ENCODE measurements around the gene ESYT2. TPM values are rescaled to one million over a fixed set of nuclear protein-coding genes. Genes with fewer than 3 reads are reported as not detected.
A peak's percentile ranks its signal among the peaks of the same experiment; 100 is the strongest.

The ESYT2 gene
- total RNA-seq (2011; cell fraction: chromatin; rRNA removed; ENCODE audit: low replicate concordance) = 111 and 160 TPM in 2 replicates
- 87.6 and 91.1 TPM in 2 replicates for total RNA-seq (2011; cell fraction: nucleolus; rRNA removed)
- total RNA-seq (2011; cell fraction: nucleoplasm; rRNA removed) = 118 and 155 TPM in 2 replicates
- total RNA-seq (2014; rRNA removed) (64.7 and 68.7 TPM in 2 replicates), total RNA-seq (2014; rRNA removed; fragmentation: Illumina TruSeq; extraction: Trizol) (70.9 and 72.5 TPM in 2 replicates), total RNA-seq (2015; rRNA removed; fragmentation: Illumina TruSeq; extraction: Trizol) (63.1 and 67.1 TPM in 2 replicates), total RNA-seq (2021) (62.4 and 67.5 TPM in 2 replicates), polyA plus RNA-seq (2011; rRNA removed) (57.5 and 86.9 TPM in 2 replicates), polyA plus RNA-seq (2014; fragmentation: Illumina TruSeq; extraction: Trizol) (55.5 and 58.2 TPM in 2 replicates), polyA plus RNA-seq (2014; fragmentation: Nextera tagmentation; extraction: Ambion mirVana) (1 to 10 TPM; 5.8 to 8.3 TPM), polyA plus RNA-seq (2014; rRNA removed) (44.0 and 45.2 TPM in 2 replicates), polyA minus RNA-seq (2011; rRNA and poly(A)+ RNA removed) (119 and 154 TPM in 2 replicates), Bru-seq, nascent RNA (percentile 87 among the genes with signal in this experiment), BruChase-seq, experiment 1, labeled RNA remaining after a 2-hour chase (percentile 93 among the genes with signal in this experiment), BruChase-seq, experiment 2, labeled RNA remaining after a 6-hour chase (percentile 94 among the genes with signal in this experiment)
- polyA plus RNA-seq (2011; cell fraction: cytosol; rRNA removed) = 44.1 and 45.9 TPM in 2 replicates
- polyA plus RNA-seq (2011; cell fraction: nucleus; rRNA removed) = 43.3 and 60.6 TPM in 2 replicates
- 47.5 and 54.2 TPM in 2 replicates for polyA plus RNA-seq (2012)
- polyA minus RNA-seq (2011; cell fraction: cytosol; rRNA and poly(A)+ RNA removed) = 70.0 and 93.0 TPM in 2 replicates
- 35.4 and 43.4 TPM in 2 replicates for polyA minus RNA-seq (2011; cell fraction: nucleus; rRNA and poly(A)+ RNA removed)
- long read RNA-seq, experiment 1, full-length matches to known transcripts = 315 of 487 reads
- long read RNA-seq, experiment 1, partial matches to known transcripts = 61 of 487 reads
- long read RNA-seq, experiment 1, other reads (novel, unspliced or antisense) = 111 of 487 reads
- long read RNA-seq, experiment 2, full-length matches to known transcripts = 11 of 112 reads
- long read RNA-seq, experiment 2, partial matches to known transcripts = 6 of 112 reads
- long read RNA-seq, experiment 2, other reads (novel, unspliced or antisense) = 95 of 112 reads
- long read RNA-seq, experiment 3, partial matches to known transcripts = 6 of 11 reads
- long read RNA-seq, experiment 3, other reads (novel, unspliced or antisense) = 4 of 11 reads

GRCh38 chr7:158829342-158830210 is at the start of gene ESYT2:
TSS of gene ESYT2 (minus strand) at chr7:158829509. CDS start at chr7:158829418, 91 bp downstream.
- intact Hi-C loops (cut with micrococcal nuclease) (loop anchor here (1.0 to 5.0 kb wide), 5 partner anchors 32 to 148 kb away; partner anchors contain the start of gene NCAPG2), in situ Hi-C loops (cut with MboI) (no loop called here)
- Histone ChIP-seq H3K36me3 (ENCODE audit: control insufficient read depth, insufficient read depth, low read length) (peaks cover 8% of the 10 kb centered on the region), H3K4me3 (peak within 1 kb of the TSS; percentile 67), H3K9ac (ENCODE audit: insufficient read depth in 1 of 2, low read depth in 2 of 2, low read length in 2 of 2) (peak within 1 kb of the TSS; percentile 86 to 99), H3K9me3 (replicated peaks; ENCODE audit: control insufficient read depth, insufficient read depth, low read depth, low read length) (no peaks in the 10 kb centered on the region), H3K4me2 (ENCODE audit: insufficient read depth, low read length) (peak within 1 kb of the TSS; percentile 81), H3K9me1 (ENCODE audit: control insufficient read depth, insufficient read depth, low read length) (no peaks in the 10 kb centered on the region), H3K27me3 (ENCODE audit: control insufficient read depth in 2 of 2, insufficient read depth in 2 of 2, low read length in 2 of 2) (no peaks in the 10 kb centered on the region), H4K20me1 (replicated peaks; ENCODE audit: control insufficient read depth, insufficient read depth, low read length) (peaks cover 14% of the 10 kb centered on the region; the same call in 1 of the 2 replicates), H3K27ac (ENCODE audit: extremely low read depth, low read depth, low read length) (peak within 1 kb of the TSS; percentile 98), H2AFZ (ENCODE audit: low read depth, low read length) (peak within 1 kb of the TSS; percentile 77), H3K79me2 (ENCODE audit: control insufficient read depth, insufficient read depth, low read length) (peaks cover 47% of the 10 kb centered on the region), H3K4me1 (replicated peaks in 1 of 2; ENCODE audit: control insufficient read depth in 2 of 2, insufficient read depth in 2 of 2, low read length in 2 of 2) (peaks cover 34 to 37% of the 10 kb centered on the region in 2 experiments)
- TSS peak; percentile 93 for BruUV-seq (replicated peaks)
- ChIA-PET CTCF (ENCODE audit: low intra/inter-chr PET ratio) (interaction anchor here (0.6 to 0.7 kb wide), 2 partner anchors 26 to 118 kb away, joined by 3 to 4 read pairs; partner anchors contain the start of gene DYNC2I1), POLR2A (interaction anchor here (0.6 to 3.4 kb wide), 16 partner anchors 8 to 147 kb away, joined by 3 to 24 read pairs (median 4); partner anchors contain the start of gene NCAPG2)
- DNase-seq (ENCODE audit: extremely low read depth in 1 of 4, low spot score in 3 of 4) (peak; percentile 99 to 100 (median 100)), FAIRE-seq (peak; percentile 80), ATAC-seq (peak; percentile 82)
- 1% methylated on average over 107 of the region's 120 CpGs for WGBS (ENCODE audit: insufficient coverage, low coverage, missing lambda C conversion rate)
- TF ChIP-seq MYNN (IDR thresholded peaks at IDR 0.05) = peak; percentile 78; the same call in 1 of the 2 replicates
- no peak for TF ChIP-seq MYNN (CRISPR knock-in tag; IDR thresholded peaks at IDR 0.05)
- no peak for TF ChIP-seq ZNF518B (CRISPR knock-in tag; IDR thresholded peaks at IDR 0.05)
- TF ChIP-seq ZNF224 (CRISPR knock-in tag; IDR thresholded peaks at IDR 0.05) = 0 out of 2 replicates have a peak, but pooled peaks have one; percentile 14
- peak; percentile 70; the same call in 1 of the 2 replicates for TF ChIP-seq ZNF57 (CRISPR knock-in tag; IDR thresholded peaks at IDR 0.05)
- TF ChIP-seq FOXK2 (conservative IDR thresholded peaks at IDR 0.05 in 1 of 2, IDR thresholded peaks at IDR 0.05 in 1 of 2; ENCODE audit: low read depth in 2 of 2) = peak in 1 of 2 experiments; percentile 33; a peak in 2 of 4 replicates
- peak; percentile 88; the same call in 1 of the 2 replicates for TF ChIP-seq CAMTA2 (CRISPR knock-in tag; conservative IDR thresholded peaks at IDR 0.05)
- no peak for TF ChIP-seq ZZZ3 (IDR thresholded peaks at IDR 0.05)
- TF ChIP-seq ZNF740 (CRISPR knock-in tag; IDR thresholded peaks at IDR 0.05) = peak; percentile 98
- TF ChIP-seq ZNF740 (tag; IDR thresholded peaks at IDR 0.05) = peak in 1 of 2 experiments; percentile 82; a peak in 2 of 4 replicates
- TF ChIP-seq FOXP1 (CRISPR knock-in tag; IDR thresholded peaks at IDR 0.05) = no peak; the same call in none of the 2 replicates

Data from K562 (cell line).